ENCODE data around the gene STK32C. TPM values are rescaled to one million over a fixed set of nuclear protein-coding genes. Genes with fewer than 3 reads are reported as not detected.

Gene STK32C
- total RNA-seq, 1 experiment from 2014 or later: 22.5 TPM

DNA sequence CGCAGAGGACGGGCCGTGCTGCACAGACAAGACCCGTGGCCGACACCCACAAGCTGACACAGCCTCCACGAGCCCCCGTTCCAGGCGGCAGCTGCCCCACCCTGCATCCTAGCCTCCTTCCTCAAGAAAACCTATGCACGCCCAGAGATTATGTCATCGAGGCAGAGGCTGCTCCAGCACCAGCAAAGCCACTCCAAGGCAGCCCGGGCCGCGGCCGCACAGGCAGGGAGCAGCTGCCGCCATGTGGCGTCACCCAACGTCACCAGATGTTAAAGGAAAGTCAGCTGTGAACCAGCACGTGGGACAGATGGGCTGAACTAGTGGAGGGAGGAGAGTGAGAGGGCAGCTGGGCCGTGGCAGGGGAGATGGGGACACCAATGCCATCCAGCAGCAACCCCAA lies 59.8 kb downstream of the STK32C start:
- no peak for DNase-seq (ENCODE audit: low read depth)
- in situ Hi-C loops (cut with HindIII; ENCODE audit: low pct_unique_long_range_greater_than_20kb, low sequenced_read_pairs): no loop called here

DNA sequence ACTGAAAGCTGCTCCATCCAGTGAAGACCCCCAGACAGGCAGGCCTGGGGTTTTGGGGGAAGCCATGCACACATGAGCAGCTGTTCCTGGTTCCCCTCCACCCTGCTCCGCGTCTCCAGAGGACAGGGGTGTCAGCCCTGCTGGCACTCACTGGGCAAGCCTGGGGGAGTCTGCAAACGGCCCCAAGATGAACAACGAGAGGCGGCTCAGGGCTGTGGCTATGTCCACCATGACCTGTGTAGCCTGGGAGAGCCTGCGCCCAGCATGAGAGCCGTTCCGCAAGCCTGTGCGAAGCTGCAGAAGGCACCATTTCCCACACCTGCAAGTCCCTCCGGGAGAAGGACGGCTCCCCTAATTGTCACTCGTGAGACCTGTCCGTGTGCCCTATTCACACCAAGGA lies 61.5 kb downstream of the STK32C start:
- no peak for DNase-seq (ENCODE audit: low read depth)
- in situ Hi-C loops (cut with HindIII; ENCODE audit: low pct_unique_long_range_greater_than_20kb, low sequenced_read_pairs): no loop called here

DNA sequence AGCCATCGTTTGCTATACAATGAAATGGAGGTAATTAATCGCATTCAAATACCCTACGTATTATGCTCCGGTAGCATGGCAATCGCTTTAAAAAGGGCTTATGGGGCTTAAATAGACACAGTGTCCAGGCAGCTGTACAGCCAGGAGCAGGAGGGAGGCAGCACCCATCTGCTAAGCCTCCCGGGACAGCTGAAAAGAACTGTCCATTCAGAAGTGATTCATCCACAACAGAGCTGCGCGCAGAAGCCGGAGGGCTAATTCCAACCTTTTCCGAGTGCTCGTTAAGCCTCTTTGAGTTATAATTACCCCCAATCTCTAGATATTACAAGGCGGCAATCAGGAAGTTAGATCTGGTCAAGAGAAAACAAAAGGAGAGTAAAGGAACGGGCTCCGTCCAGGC lies 62.7 kb downstream of the STK32C start:
- no peak for DNase-seq (ENCODE audit: low read depth)
- in situ Hi-C loops (cut with HindIII; ENCODE audit: low pct_unique_long_range_greater_than_20kb, low sequenced_read_pairs): no loop called here

DNA sequence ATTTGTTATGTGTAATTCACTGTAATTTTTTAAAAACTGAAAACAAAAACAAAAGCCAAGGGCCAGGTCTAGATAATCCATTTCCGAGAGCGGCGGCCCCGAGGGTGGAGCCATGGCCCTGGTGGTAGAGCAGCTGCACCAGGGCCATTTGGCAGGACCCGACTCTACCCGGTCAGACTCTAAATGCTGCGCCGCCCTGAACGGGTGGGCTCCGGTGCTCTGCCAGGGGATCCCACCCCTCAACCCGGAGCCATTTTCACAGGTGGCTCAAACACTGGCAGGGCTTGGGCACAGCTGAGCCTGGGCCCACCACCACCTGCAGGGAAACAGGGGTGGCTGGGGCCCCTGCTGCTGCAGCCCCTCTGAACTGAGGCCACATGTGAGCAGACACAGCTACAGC lies 64.1 kb downstream of the STK32C start:
- in situ Hi-C loops (cut with HindIII; ENCODE audit: low pct_unique_long_range_greater_than_20kb, low sequenced_read_pairs): no loop called here
- no peak for DNase-seq (ENCODE audit: low read depth)

DNA sequence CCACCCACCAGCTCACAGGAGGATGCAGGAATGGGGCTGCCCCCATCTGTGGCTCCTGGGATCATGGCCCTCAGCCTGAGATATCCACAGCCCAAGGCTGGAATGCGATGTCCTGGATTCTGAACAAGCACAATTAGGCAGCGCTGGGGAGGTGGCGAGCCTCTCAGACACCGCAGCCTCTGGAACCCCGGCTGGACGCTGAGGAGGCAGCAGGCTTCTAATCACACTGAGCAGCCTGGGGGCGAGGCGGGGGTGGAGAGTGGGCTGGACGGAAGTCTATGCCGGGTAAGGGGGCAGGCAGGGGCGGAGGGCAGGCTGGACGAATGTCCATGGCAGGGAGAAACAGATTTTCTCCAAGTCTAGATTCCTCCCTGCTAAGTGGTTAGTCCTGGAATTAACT lies 64.6 kb downstream of the STK32C start:
- no peak for DNase-seq (ENCODE audit: low read depth)
- in situ Hi-C loops (cut with HindIII; ENCODE audit: low pct_unique_long_range_greater_than_20kb, low sequenced_read_pairs): no loop called here

DNA sequence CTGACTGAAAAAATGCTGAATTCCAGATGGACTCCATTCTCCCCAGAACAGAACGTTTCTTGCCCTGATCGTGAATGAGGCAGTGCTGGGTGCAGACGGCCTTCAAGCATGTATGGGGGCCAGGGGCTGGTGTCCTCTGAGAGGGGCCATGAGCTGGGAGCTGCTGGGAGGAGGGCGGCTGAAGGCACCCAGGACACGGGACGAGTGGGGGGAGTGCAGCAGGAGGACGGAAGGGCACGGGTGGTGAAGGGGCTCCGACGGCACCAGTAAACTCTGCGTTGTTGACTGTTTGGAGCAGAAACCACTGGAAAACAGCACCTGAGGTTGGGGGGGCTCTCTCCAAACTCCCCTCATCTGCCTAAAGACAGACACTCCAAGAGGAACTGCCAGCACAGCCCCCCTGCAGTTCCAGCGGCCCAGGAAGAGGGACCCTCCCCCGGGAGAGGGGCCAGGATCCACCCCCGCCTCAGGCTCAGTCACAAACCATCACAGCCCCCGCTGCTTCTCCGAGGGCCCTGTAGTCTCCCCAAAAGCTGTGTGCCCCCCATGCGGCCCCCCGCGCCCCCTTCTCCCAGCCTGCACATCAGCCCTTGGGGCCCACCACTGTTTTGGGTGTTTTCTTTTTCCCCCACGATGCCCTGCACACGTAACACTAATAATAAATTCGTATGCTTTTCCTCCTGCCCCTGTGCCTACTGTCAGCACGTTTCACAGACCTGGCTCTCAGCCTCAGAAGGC lies 65.5 kb downstream of the STK32C start:
- in situ Hi-C loops (cut with HindIII; ENCODE audit: low pct_unique_long_range_greater_than_20kb, low sequenced_read_pairs): no loop called here
- no peak for DNase-seq (ENCODE audit: low read depth)

DNA sequence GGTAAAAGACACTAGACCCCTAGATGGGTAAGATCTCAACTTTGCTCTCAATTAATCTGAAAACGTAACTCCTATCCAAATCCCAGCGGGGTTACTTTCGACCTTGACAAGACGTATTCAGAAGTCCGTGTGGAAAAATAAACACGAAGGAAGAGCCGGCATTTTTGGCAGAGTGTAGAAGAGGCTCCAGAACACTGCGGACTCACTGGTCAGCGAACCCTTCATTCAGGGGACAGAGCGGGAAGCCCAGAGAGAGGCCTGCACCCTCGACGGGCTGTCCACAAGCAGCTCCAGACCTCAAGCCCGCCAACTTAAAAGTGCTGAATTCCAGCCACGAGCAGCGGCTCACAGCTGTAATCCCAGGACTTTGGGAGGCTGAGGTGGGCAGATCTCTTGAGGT lies 66.3 kb downstream of the STK32C start:
- DNase-seq (ENCODE audit: low read depth): no peak
- in situ Hi-C loops (cut with HindIII; ENCODE audit: low pct_unique_long_range_greater_than_20kb, low sequenced_read_pairs): no loop called here

DNA sequence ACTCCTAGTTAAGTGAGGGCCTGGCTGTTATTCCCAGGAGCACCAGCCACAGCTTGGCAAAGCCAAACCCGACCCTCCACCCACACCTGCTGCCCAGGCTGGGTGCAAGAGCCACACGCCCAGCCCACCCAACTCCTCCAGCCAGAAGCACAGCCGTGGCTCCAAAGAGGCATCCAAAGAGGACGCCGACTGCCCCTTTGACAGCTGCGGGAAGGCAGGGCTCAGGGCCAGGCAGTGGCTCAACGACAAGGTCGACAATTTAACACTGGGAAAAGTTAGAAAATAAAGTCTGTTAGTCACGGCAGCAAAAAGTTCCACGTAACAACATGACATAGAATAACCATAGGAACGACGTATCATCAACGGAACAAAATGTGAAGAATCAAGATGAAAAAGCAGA lies 66.7 kb downstream of the STK32C start:
- in situ Hi-C loops (cut with HindIII; ENCODE audit: low pct_unique_long_range_greater_than_20kb, low sequenced_read_pairs): no loop called here

DNA sequence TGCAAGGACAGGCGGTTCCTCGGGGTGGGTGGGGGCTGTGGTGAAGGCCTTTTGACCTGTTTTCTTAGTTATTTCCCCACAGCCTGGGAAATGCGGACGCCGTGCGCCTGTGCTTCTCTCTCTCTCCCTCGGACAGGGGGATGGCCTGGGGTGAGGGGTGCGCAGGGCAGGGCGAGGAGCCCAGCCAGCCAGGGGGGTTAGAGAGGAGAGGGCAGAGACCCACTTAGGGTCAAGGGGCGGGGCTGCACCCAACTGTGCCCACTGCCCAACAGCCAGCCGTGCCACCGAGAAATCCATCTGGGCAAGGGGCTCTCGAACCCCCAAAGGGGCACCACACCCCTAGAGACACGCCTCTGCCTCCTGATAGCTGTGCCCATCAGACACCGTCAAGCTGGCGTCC lies 67.2 kb downstream of the STK32C start:
- in situ Hi-C loops (cut with HindIII; ENCODE audit: low pct_unique_long_range_greater_than_20kb, low sequenced_read_pairs): no loop called here

More for the DNA sequence above, 66.7 kb downstream of the STK32C start:
- DNase-seq (ENCODE audit: low read depth): no peak

DNA sequence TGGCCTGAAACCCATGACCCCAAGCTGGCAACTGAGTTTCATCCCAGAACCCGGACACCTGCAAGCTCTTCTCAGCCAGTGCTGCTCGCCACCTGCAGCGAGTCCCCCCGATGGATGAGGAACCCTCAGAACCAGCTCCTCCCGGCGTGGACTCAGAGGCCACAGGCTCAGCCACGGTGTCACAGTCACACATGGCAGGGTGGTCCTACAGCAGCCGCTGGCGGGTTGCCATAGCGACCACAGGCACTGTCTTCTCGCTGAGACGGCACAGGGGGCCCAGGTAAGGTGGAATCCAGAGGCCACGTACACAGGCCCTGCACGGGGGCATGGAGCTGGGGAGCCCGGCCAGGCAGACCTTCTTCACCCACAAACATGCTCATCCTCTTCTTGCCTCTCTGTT lies 67.6 kb downstream of the STK32C start:
- in situ Hi-C loops (cut with HindIII; ENCODE audit: low pct_unique_long_range_greater_than_20kb, low sequenced_read_pairs): no loop called here

More for the DNA sequence above, 67.2 kb downstream of the STK32C start:
- no peak for DNase-seq (ENCODE audit: low read depth)

DNA sequence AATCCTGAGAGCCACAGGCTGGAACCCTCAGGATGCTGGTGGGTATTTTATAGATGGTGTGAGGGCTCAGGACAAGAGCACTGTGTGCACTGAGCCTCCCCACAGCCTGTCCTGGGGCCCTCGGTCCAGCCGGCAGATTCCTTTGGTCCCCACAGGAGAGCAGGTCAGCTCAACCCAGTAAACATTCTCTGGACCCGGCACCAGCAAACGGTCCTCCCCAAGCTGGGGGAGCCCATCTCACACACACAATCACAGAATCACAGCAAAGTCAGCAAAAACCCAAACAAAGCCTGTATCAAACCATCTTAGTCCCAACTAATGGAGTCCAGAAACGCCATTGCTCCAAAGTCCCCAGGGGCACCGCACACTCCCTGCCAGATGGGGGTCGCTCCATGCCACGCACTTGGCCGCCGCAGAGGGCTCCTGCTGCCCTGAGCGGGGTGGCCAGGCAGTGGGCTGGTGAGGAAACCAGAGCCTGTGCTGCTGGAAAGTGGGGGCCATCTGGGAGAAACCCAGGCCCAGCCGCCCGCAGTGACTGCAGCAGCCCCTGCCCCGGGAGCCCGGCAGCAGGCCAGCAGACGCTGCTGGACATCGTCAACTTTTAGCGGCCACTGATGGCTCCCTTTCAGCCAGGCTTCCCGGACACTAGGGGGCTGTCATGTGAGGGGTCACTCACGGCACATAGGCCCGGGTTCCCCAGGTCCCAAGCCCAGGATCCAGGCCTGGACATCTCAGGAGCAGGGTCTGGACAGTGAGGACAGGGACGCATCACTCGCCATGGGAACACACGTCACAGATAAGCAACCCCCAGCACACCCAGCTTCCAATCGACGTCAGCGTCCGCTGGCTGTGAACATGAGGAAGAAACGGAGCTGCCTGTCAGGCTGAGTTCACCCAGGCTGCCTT lies 68.4 kb downstream of the STK32C start:
- no peak for DNase-seq (ENCODE audit: low read depth)
- in situ Hi-C loops (cut with HindIII; ENCODE audit: low pct_unique_long_range_greater_than_20kb, low sequenced_read_pairs): no loop called here

More for the DNA sequence above, 67.6 kb downstream of the STK32C start:
- no peak for DNase-seq (ENCODE audit: low read depth)

DNA sequence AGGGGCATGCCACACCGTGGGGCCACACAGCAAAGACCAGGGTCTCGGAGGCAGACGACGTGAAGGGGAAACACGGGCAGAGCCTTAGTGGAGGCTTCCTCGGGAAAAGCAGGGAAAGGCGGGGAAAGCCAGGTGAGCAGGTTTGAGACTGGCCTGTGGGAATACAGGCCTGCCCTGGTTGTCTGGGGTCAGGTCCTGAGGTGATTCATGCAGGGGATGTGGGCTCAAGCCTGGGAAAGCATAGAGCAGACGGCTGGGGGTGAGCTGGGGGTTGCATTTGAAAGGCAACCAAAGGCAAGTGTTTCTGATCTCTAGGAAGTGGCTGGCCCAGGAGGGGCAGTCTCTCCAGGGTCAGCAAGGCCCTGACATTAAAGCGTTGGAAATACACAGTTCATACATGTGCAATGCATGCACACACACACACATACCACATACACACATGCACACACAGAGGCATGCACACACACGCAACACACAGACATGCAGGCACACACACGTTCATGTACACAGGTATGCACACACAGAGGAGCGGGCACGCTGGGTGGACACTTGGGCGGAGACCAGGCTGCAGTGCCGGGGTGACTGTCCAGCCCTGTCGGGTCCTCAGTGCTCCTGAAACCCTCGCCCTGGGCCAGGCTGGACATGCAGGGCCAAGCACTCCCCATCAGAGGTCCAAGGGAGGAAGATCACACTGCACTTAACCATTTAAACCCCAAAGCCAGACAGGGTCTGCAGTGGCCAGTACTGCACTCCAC lies 69.2 kb downstream of the STK32C start:
- in situ Hi-C loops (cut with HindIII; ENCODE audit: low pct_unique_long_range_greater_than_20kb, low sequenced_read_pairs): no loop called here

DNA sequence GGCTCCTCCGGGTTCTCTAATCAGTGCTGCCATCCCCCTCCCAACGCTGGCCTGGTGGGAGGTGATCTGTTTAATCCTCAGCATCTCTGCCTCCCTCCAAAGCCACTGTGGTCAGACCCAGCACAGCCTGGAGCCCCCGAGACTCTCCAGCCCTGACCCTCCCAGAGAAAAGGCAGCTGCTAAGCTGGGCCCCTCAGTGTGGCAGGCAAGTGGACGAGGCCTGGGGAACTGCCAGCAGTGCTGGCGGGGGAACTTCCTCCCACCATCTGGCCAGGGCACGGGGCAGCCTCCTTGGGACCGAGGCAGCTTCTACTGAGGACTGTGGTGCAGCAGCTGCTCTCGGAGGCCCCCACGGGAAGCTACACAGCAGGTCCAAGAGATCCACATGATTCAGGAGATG lies 69.9 kb downstream of the STK32C start:
- in situ Hi-C loops (cut with HindIII; ENCODE audit: low pct_unique_long_range_greater_than_20kb, low sequenced_read_pairs): no loop called here
- no peak for DNase-seq (ENCODE audit: low read depth)

More for the DNA sequence above, 69.2 kb downstream of the STK32C start:
- DNase-seq (ENCODE audit: low read depth): no peak

DNA sequence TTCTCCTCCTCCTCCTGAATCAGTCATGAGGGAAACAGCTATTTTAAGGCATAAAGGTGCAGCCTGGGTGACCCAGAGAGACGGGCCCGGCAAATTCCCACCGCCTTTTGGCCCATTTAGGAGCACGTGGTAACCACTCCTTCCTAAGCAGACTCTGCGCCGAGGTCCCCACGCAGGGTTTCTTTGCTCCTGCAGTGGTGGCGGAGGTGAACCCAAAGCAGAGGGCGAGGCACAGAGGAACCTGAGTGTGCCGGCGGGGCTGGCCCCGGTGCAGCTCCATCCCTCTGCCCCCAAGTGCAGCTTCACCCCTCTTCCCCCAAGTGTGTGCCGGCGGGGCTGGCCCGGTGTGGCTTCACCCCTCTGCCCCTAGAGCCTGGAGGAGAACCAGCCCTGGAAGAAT lies 70.4 kb downstream of the STK32C start:
- DNase-seq (ENCODE audit: low read depth): no peak
- in situ Hi-C loops (cut with HindIII; ENCODE audit: low pct_unique_long_range_greater_than_20kb, low sequenced_read_pairs): no loop called here

DNA sequence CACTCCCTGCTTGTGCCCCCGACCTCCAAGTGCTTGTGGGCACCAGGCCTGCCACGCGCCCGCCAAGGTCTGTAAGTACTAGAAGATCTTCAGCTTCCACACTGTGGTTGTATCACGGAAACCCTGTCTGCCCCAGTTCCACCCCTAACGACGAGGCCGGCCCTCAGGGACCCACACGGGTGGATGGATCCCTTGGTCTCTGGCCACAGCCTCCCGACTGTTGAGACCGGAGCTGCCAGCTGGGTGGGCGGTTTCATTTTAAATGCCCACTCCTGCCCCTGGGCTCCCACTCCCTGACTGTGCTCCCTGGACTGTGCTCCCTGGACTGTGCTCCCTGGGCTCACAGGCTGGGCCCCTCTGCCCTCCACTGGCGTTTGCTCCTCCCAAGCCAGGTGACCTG lies 70.9 kb downstream of the STK32C start:
- DNase-seq (ENCODE audit: low read depth): no peak
- in situ Hi-C loops (cut with HindIII; ENCODE audit: low pct_unique_long_range_greater_than_20kb, low sequenced_read_pairs): no loop called here

DNA sequence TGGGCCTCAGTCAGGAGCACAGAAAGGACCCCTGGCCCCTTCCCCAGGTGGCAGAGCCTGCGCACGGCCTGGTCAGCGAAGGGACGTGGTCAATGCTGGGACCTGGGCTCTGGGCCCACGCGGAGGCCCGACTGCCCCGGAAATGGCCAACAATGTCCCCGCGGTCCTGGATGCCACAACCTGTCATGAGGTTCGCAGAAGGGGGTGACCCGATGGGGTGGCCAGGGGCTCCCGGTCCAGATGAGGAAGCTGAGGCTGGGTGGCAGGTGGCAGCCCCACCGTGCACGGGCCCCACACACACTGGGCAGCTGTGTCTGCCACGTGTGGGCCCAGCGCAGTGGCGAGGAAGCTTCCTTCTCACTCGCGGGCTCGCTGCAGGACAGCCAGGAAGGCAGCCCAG lies 71.6 kb downstream of the STK32C start:
- DNase-seq (ENCODE audit: low read depth): no peak
- in situ Hi-C loops (cut with HindIII; ENCODE audit: low pct_unique_long_range_greater_than_20kb, low sequenced_read_pairs): no loop called here

DNA sequence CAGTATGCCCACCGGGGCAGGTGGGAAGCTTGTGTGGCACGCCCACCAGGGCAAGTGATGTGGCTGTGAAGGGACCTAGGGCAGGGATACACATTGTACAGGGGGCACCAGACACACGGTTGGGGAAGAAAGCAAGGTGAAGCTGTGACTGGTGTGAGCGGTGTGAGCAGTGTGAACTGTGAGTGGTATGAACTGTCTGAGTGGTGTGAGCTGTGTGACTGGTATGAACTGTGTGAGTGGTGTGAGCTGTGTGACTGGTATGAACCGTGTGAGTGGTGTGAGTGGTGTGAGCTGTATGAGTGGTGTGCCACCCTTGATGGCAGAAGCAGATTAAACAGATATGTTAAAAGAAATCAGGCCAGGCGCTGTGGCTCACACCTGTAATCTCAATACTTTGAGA lies 72.9 kb downstream of the STK32C start:
- in situ Hi-C loops (cut with HindIII; ENCODE audit: low pct_unique_long_range_greater_than_20kb, low sequenced_read_pairs): no loop called here

DNA sequence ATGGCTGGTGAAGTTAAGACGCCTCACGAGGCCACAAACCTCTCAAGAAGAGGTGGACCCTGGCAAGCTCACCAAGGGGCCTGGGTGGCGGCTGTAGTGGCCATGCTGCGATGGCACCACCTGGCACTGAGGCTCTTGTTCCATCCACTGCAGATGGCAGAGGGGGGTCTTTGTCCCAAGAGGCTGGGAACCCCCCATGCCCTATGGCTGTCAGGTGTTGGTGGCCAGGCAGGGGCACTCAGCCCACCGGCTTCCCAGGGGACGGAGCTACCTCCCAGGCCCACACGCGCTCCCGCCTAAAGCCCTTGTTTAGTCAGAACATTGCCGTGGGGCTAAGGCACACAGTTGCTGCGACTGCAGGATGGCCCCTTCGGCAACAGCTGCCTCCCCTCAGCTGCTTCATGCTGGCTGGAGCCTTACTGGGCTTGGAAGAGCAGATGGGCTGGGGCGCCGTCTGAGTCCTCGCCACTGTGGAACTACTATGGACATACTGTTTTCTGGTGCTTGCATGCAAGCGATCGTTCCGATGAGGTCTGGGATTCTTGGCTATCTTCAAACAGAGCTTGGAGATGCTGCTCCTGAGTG lies 74.2 kb downstream of the STK32C start:
- in situ Hi-C loops (cut with HindIII; ENCODE audit: low pct_unique_long_range_greater_than_20kb, low sequenced_read_pairs): no loop called here
- no peak for DNase-seq (ENCODE audit: low read depth)

More for the DNA sequence above, 72.9 kb downstream of the STK32C start:
- no peak for DNase-seq (ENCODE audit: low read depth)

Measured in Caki2 (cell line).